LoVo (cell line): ENCODE data around the gene DENND4A.

Experiments used
- DNase-seq: peaks from one replicate; pipeline ENCODE4 v3.0.0-alpha.2; 2016; ENCODE audit warnings: low spot score

Gene DENND4A

GRCh38 chr15:65666257-65666656 is 125.8 kb downstream of the DENND4A start:
- DNase-seq = no peak

GRCh38 chr15:65663521-65663920 is 128.6 kb downstream of the DENND4A start:
- DNase-seq = no peak

- no peak for DNase-seq
Measured at GRCh38 chr15:65660927-65661326, 131.2 kb downstream of the DENND4A start.

- no peak for DNase-seq
Measured at GRCh38 chr15:65659502-65660052, 132.5 kb downstream of the DENND4A start.

- no peak for DNase-seq
Measured at GRCh38 chr15:65655457-65655856, 136.6 kb downstream of the DENND4A start.

GRCh38 chr15:65655026-65655425 is 137.1 kb downstream of the DENND4A start:
- DNase-seq = peak; percentile 40

GRCh38 chr15:65653801-65654521 is 138.1 kb downstream of the DENND4A start:
- peak; percentile 15 for DNase-seq

- no peak for DNase-seq
Measured at GRCh38 chr15:65653341-65653740, 138.8 kb downstream of the DENND4A start.

GRCh38 chr15:65651831-65652749 is 140.0 kb downstream of the DENND4A start:
- no peak for DNase-seq

- DNase-seq = no peak
Measured at GRCh38 chr15:65651042-65651322, 141.1 kb downstream of the DENND4A start.

- DNase-seq = no peak
Measured at GRCh38 chr15:65650312-65651041, 141.6 kb downstream of the DENND4A start.

- no peak for DNase-seq
Measured at GRCh38 chr15:65646486-65646885, 145.6 kb downstream of the DENND4A start.

GRCh38 chr15:65645392-65645791 is 146.7 kb downstream of the DENND4A start:
- DNase-seq = no peak

- DNase-seq = no peak
Measured at GRCh38 chr15:65644282-65644681, 147.8 kb downstream of the DENND4A start.

- no peak for DNase-seq
Measured at GRCh38 chr15:65642594-65642993, 149.5 kb downstream of the DENND4A start.

GRCh38 chr15:65641768-65642475 is 150.2 kb downstream of the DENND4A start:
- DNase-seq = no peak

- no peak for DNase-seq
Measured at GRCh38 chr15:65639509-65639908, 152.6 kb downstream of the DENND4A start.

- DNase-seq = peak; percentile 75
Measured at GRCh38 chr15:65638681-65639089, 153.4 kb downstream of the DENND4A start.

- no peak for DNase-seq
Measured at GRCh38 chr15:65638109-65638508, 154.0 kb downstream of the DENND4A start.

GRCh38 chr15:65634356-65634755 is 157.7 kb downstream of the DENND4A start:
- DNase-seq = no peak

GRCh38 chr15:65633752-65634151 is 158.3 kb downstream of the DENND4A start:
- no peak for DNase-seq
